K562 (cell line): ENCODE data around the gene CDC42BPB. TPM values are rescaled to one million over a fixed set of nuclear protein-coding genes. Genes with fewer than 3 reads are reported as not detected.

ENCODE experiments used
- CBX1 ChIP-seq: sonication (generic); IDR thresholded peaks from 2 replicates; pipeline ENCODE4 v1.6.1; 2016; ENCODE audit warnings: antibody characterized with exemption, low read depth, mild to moderate bottlenecking
- NFYB ChIP-seq: IDR thresholded peaks from 2 replicates; pipeline ENCODE4 v1.6.1; 2011; ENCODE audit warnings: mild to moderate bottlenecking, moderate library complexity; ENCODE audit not compliant: insufficient read length; ENCODE audit errors: extremely low read depth
- RB1 ChIP-seq: fragments of 450-650 bp; IDR thresholded peaks from 2 replicates; pipeline ENCODE4 v1.6.1; 2017; ENCODE audit warnings: low read depth, mild to moderate bottlenecking
- RFX1 ChIP-seq: fragments of 450-650 bp; IDR thresholded peaks from 2 replicates; pipeline ENCODE4 v1.6.1; 2016; ENCODE audit warnings: mild to moderate bottlenecking, moderate library complexity
- ZNF644 ChIP-seq: fragments of 200-800 bp; sonication (Bioruptor generic); IDR thresholded peaks from 2 replicates; pipeline ENCODE4 v1.6.1; 2016; ENCODE audit warnings: low read depth, missing genetic modification characterization, missing compliant biosample characterization
- polyA plus RNA-seq, 8 experiments: library from polyadenylated mRNA; depleted of rRNA in 4 of 8; stranded (reverse) in 5 of 8; unstranded in 3 of 8; fragments of >200 nt; fragmentation: Nextera tagmentation in 2 of 8; fragmentation: Illumina TruSeq in 1 of 8; extraction: Ambion mirVana in 2 of 8; extraction: Trizol in 1 of 8; gene quantifications; 2 replicates each; pipeline versions ENCODE4 v1.2.1 to v1.2.3, GENCODE V29; 2011 to 2014; ENCODE audit warnings: inconsistent platforms in 1 of 8, missing spikeins in 1 of 8
- total RNA-seq, 7 experiments: library from RNA; depleted of rRNA in 6 of 7; stranded (reverse); fragments of >200 nt in 6 of 7; fragmentation: Illumina TruSeq in 2 of 7; extraction: Trizol in 2 of 7; gene quantifications; 2 replicates each; pipeline versions ENCODE4 v1.2.1 to v1.2.3, GENCODE V29; 2011 to 2021; ENCODE audit warnings: low replicate concordance in 1 of 7
- TF ChIP-seq, protein P1 (sequence below): fragments of 250-450 bp; sonication (Bioruptor Pico); IDR thresholded peaks from 2 replicates; pipeline ENCODE4 v1.4.0; 2020
- TF ChIP-seq, protein P2 (sequence below): sonication (generic); formaldehyde crosslinking; IDR thresholded peaks from 2 replicates; pipeline ENCODE4 v1.8.0; 2022; ENCODE audit warnings: mild to moderate bottlenecking, missing genetic modification reagents

CDC42BPB gene
- total and polyA plus RNA-seq, 9 of the 15 experiments (the other 6 are each of a cell fraction or from before 2014, with no cell fraction given), result 0.07 to 24.3 (median 12.6) TPM

DNA sequence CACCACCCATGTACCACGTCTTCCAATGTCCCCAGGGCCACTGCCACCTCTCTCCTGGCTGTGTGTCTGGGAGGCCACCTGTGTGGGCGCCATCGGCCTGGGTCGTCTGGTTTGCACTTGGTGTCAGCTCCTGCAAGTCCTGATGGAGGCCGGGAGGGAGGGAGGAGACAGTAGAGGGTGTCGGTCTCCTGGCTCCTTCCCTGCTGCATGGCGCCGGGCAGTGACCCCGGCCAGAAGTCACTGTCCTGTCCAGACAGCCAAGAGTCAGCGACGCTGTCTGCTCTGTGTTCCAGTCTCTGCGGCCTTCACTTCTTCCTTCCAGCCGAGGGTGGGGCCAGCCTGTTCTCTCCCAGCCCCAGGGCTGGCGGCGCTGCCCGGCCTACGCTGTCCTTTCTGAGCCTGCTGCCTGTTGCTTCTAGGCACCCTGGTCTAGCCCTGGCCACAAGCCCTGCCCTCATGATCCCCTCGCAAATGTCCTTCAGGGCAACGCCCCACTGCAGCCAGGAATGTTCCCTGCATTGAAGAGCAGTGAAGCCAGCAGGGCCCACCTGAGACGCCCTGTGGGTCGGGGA is 13.7 kb upstream of the CDC42BPB start (continued):
- TF ChIP-seq, protein P1, sequence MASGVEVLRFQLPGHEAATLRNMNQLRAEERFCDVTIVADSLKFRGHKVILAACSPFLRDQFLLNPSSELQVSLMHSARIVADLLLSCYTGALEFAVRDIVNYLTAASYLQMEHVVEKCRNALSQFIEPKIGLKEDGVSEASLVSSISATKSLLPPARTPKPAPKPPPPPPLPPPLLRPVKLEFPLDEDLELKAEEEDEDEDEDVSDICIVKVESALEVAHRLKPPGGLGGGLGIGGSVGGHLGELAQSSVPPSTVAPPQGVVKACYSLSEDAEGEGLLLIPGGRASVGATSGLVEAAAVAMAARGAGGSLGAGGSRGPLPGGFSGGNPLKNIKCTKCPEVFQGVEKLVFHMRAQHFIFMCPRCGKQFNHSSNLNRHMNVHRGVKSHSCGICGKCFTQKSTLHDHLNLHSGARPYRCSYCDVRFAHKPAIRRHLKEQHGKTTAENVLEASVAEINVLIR (CRISPR knock-in tag), result no peak
- TF ChIP-seq, protein P2, sequence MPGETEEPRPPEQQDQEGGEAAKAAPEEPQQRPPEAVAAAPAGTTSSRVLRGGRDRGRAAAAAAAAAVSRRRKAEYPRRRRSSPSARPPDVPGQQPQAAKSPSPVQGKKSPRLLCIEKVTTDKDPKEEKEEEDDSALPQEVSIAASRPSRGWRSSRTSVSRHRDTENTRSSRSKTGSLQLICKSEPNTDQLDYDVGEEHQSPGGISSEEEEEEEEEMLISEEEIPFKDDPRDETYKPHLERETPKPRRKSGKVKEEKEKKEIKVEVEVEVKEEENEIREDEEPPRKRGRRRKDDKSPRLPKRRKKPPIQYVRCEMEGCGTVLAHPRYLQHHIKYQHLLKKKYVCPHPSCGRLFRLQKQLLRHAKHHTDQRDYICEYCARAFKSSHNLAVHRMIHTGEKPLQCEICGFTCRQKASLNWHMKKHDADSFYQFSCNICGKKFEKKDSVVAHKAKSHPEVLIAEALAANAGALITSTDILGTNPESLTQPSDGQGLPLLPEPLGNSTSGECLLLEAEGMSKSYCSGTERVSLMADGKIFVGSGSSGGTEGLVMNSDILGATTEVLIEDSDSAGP (CRISPR knock-in tag), result no peak
- no peak for TF ChIP-seq ZNF644 (tag)
- TF ChIP-seq CBX1, result no peak
- no peak for TF ChIP-seq NFYB
- TF ChIP-seq RB1, result no peak
- TF ChIP-seq RFX1, result no peak
- TF ChIP-seq, all 486 proteins: peak for 0
